Prostate gland (tissue), 2 donors: ENCODE data around the gene FRK.

Experiments
- POLR2A ChIP-seq: fragments of 450-650 bp; IDR thresholded peaks from one replicate; pipeline ENCODE4 v1.6.1; 2016; ENCODE audit warnings: antibody characterized with exemption, mild to moderate bottlenecking
- TF ChIP-seq, protein P1 (sequence below), 4 experiments: fragments of 200-600 bp in 2 of 4; fragments of 450-650 bp in 2 of 4; sonication (generic) in 2 of 4; IDR thresholded peaks; 1 replicate in 3 of 4; 2 replicates in 1 of 4; pipeline ENCODE4 v1.5.1; 2016 to 2019; ENCODE audit warnings: antibody characterized with exemption in 4 of 4, mild to moderate bottlenecking in 2 of 4, moderate library complexity in 2 of 4

DNA sequence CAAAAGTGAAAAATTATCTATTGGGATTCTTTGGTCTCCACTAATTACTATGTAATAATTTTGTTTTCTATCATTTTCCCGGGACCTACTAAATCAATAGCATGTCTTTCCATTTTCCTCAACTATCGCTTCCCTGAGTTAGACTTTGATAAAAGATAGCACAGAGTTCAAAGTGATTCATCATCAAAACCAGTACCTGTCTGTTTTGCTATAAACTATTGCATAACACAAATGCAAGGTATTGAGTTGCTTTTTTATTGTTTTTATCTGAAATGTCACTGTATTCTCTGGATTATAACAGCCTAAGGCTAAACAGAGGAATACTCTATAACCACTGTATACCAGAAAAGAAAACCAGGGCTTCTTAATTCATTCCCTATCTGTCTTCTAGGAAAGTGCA is 19.7 kb downstream of the FRK start:
- TF ChIP-seq, protein P1, sequence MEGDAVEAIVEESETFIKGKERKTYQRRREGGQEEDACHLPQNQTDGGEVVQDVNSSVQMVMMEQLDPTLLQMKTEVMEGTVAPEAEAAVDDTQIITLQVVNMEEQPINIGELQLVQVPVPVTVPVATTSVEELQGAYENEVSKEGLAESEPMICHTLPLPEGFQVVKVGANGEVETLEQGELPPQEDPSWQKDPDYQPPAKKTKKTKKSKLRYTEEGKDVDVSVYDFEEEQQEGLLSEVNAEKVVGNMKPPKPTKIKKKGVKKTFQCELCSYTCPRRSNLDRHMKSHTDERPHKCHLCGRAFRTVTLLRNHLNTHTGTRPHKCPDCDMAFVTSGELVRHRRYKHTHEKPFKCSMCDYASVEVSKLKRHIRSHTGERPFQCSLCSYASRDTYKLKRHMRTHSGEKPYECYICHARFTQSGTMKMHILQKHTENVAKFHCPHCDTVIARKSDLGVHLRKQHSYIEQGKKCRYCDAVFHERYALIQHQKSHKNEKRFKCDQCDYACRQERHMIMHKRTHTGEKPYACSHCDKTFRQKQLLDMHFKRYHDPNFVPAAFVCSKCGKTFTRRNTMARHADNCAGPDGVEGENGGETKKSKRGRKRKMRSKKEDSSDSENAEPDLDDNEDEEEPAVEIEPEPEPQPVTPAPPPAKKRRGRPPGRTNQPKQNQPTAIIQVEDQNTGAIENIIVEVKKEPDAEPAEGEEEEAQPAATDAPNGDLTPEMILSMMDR (IDR thresholded peaks at IDR 0.05), result no peak
- TF ChIP-seq POLR2A, result no peak
